Stimulated activated CD4-positive, alpha-beta T cell treated with anti-CD3 and anti-CD28 coated beads, Interleukin-1b, Interleukin-23, amount 100 ng/mL, for 1 hour (primary cell): ENCODE results near the gene NES.

Experiments
- DNase-seq, 2 donors: peaks; one replicate each; pipeline ENCODE4 v3.0.0-alpha.2; 2020; ENCODE audit warnings: low read depth in 2 of 2

The NES gene

DNA sequence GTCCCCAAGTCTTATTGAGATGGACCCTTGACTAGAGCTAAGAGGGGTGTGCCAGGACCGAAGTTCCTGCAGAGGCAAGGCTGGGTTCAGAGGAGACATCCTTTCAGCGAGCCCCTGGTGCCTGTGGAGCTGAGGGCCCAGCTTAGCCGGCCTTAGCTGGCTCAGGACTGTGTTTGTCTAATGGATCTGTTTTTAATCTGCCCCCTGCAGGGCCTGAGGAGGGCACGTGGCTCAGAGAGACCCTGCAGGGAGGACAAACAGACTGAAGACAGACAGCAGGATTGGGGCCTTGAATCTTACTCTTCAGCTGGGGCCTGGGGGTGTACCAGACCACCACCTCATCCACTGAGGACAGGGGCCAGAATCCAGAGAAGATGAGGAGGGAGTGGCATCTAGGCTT lies 26.5 kb upstream of the NES start:
- DNase-seq: no peak

DNA sequence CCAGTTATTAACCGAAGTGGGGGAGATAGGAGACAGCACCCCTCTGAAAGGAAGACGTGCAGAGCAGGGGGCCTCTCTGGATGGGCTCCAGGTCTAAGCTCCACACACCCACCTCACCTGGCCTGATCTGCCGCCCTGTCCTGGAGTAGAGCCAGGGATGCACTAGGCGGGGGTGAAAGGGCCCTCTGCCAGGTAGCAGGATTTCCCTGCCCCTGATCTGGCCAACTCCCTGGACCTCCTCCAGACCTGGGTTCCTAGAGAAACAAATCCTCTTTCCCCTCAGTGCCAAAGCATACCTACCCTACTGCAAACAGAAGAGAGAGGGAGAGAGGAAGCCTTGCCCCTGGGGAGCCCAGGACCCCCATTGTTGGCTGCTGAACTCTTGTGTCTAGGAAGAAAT lies 26.1 kb upstream of the NES start:
- no peak for DNase-seq

DNA sequence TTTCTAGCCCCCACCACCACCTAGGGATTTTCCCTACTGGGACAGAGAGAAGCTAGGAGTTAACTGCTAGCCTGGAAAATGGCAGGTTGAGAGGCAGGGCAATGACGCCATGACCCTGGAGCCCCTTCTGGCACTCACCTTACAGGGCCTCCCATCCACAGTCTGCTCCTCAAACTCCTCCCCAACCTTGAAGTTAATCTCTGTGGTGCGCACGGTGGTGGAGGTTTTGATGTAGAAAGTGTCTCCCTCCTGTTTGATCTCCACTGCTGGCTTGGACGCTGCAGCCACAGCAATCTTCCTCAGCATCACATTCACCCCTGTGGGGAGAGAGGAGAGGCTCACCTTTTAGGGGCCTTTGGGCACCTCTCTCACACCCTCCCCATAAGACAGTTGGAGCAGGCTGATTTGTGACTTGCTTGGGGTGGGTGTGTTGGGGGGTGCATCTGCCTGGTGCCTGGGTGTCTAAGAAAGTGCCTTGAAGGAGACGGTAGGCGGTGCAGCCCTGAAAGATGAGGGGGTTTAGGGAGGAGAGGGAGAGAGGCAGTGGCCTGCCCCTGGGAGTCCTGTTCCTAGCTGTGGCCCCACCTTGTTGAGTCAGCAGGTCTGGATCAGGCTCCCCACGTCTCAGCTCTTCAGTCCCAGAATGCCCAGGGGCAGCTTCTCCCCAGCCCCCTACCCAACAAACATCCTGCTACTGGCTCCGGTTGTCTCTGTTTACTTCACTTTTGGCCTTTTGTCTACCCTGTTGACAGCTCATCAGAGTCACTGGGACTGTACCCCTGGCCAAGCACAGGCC lies 23.7 kb upstream of the NES start:
- no peak for DNase-seq

DNA sequence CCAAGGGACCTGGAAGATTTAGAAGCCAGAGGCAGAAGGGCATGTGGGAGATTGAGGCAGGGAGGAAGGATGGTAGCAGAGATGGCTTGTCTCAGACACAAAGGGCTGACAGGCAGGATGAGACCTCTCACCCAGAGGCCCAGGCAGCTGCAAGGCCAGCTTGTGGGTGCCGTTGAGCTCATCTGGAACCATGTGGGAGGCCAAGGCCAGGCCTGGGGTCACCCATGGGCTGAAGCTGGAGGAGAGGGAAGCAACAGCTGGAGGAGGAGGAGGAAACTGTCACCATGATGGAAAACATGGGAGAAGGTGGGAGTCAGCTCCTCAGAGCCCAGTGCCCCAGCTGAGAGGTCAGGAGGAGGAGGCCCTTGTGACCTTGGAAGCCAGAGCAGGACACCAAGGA lies 21.8 kb upstream of the NES start:
- no peak for DNase-seq

DNA sequence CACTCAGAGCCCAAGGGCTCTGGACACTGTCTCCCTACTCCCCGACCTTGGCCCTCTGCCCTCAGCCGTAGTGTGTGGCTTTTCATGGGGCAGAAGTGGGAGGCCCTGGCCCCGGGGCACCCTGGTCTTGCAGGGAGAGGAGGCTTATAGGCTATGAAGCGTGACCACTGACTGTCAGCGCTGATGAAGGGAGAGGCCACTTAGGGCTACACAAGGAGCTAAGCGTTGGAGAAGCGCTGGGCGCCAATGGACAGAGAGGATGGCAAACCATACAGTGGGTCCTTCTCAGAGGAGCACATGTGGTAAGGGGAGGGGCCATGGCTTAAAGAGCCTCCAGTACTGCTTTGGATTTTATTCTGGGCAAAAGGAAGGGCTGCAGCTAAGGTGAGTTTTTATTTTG lies 20.3 kb upstream of the NES start:
- DNase-seq: no peak

DNA sequence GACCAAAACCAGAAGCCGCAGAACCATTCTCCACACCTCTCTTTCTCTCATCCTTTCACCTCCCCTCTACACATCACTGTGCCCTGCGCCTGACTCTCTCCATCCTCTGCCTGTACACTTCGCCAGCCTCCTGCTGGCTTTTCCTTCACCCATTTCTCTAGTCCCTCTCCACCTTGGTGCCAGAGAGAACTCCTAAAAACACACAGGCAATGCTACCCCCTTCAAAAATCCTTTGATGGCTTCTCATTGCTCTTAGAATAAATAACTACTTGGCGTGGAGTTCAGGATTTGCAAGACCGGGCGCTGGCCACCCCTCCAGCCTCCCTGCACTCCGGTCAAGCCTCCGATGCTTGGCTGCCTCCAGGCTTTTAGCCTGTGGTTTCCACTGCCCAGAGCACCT lies 19.5 kb upstream of the NES start:
- no peak for DNase-seq

DNA sequence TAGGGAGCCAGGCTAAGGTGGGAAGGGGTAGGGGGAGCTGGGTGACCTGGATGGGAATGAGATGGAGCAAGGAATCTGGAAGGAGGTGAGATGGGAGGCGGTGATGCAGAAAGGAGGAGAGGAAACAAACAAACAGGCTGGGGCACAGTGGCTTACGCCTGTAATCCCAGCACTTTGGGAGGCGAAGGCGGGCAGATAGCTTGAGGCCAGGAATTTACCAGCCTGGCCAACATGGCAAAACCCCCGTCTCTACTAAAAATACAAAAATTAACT lies 17.4 kb upstream of the NES start:
- no peak for DNase-seq

DNA sequence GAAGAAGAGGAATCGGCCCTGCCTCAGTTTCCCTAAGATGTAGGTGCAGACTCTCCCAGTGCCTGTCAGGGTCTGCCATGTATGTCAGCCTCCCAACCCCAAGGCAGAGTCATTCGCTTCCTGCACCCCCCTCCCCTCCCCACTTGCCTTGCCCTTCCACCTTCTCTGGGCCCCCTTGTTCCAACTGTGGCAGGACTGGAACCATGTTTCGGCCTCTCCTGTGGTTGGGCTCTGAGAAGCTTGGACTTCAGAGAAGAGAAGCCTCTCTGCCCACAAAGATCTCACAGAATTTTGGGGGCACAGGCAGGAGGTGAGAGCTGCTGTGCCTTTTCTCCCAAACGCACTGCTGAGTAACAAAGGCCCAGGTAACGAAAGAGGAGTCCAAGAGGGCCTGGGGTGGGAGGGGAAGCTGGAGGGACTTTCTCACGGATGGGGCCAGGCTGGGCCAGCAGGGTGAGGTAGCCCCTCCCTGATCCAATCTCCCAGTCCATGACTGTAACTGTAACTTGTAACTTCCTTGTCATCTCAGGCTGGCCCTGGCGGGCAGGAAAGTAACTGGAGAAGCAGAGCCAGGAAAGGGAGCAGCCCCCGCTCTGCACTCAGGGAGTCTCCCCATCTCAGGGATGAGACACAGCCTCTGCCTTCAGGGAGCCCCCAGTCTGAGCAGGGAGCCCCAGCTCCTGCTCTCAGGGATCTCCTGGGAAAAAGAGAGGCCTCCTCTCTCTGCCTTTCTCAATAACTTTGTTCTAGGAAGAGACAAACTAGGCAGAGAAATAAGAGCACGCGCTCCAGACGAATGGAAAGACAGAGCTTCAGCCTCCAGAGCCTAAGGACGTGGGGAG lies 16.9 kb upstream of the NES start:
- DNase-seq: no peak

DNA sequence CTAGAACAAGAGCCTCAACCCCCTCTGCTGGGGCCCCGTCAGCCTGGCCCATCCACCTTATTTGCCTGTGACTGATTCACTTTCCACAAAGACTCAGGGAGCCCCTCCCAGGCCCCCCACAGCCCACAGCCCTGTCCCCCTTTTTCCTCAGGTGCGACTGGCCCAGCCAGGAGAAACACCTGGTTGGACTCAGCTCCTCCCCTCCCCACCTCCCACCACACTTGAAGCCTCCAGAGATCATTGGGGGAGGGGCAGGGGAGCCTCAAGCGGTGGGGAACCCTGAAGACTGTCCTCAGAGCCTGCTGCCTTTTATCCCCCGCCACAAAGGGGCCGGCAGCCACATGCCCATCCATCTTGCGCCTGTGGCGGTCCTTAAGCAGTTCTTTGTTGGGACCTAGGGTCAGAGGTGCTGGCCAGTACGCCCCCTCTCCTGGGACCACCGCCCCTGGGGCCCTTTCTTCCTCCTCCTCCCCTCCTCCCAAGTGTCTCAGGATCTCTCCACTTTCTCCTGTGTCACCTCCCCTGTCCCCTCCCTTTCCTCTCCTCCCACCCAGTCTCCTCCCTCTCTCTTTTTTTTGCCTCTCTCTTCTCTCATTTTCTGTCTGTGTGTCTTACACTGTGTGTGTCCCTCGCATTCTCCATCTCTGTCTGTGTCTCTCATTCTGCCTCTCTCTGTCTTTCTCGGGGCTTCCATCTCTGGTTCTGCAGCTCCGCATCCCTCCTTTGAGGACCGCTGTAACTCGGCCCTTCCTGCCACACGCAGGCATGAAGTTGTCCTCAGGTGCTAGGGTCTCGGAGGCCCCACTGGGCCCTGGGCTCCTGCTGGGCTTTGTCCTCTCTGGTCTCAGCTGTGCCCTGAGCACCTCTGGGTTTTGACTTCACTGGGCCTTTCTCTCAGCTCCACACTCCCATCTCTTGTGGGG lies 16.0 kb upstream of the NES start:
- DNase-seq: no peak

DNA sequence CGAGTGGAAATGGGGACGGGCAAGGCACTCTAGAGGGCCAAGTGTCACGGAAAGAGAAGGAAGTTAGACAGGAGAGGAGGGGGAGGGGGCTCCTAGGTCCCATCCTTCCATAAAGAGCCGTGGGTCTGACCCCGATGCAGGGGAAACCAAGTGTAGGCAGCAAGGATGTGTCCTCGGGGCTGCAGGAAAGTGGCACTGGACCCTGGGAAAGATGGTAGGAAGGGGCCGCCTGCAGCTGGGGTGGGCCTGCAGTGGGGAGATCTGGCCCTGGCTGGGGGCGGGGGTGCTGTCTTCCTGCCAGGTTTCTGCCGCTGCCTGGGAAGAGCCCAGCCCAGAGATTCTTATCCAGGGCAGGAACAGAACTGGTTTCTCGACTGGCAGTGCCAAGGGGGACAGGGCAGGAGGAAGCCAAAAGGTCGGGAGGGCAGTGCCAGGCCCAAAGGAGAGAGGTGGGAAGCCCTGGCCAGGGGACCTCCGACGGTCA lies 15.3 kb upstream of the NES start:
- DNase-seq: no peak

DNA sequence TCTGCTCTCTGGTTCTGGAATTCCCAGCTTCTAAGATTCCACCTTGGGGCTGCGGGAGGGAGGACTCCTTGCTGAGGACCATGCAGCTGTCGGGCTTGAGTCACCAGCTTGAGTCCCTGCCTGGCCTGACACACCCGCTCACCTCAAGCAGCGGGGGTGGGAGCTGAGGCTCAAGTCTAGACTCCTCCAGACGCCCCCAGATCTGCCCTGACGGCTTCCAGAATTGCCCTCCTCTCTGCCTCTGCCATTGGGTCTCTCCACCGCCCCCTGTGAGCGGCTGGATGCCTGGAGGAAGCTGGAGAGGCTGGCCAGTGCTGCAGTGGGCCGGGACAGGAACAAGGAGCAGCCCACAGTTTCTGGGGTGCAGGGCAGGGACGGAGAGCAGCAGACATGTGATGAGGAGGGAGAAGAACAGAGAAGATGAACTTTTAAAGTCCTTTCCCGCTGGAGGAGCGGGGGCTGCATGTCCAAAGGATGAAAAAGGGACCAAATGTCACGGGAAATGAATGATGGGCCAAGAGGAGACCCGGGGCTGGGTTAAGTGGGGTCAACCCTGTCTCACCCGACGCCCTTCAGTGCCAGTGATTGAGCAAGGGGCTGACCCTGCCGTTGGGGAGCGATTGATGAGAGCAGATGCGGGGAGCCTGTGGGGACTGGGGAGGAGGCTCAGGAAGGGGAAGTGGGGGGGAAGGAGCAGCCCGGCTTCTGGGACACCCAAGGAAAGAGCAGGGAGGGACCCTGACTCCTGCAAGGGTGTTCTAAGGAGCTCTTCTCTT lies 14.6 kb upstream of the NES start:
- DNase-seq: no peak

DNA sequence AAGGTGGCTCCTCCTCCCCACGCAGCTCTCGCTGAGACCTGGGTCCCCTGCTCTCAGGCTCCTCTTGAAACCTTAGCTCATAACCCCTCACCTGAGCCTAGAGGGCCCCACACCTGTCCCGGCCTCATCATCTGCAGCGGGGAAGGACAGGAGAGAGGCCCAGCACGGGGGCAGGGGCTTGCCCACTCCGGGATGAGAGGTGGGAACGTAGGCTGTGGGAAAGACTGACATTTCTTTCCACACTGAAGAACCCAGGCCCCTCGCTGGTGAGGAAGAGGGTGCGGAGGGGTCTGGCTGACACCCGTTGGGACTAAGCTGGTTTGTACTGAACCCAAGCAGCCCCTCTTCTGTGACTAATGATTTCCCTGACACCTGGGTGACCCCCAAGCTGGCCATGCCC lies 14.0 kb upstream of the NES start:
- DNase-seq: no peak

DNA sequence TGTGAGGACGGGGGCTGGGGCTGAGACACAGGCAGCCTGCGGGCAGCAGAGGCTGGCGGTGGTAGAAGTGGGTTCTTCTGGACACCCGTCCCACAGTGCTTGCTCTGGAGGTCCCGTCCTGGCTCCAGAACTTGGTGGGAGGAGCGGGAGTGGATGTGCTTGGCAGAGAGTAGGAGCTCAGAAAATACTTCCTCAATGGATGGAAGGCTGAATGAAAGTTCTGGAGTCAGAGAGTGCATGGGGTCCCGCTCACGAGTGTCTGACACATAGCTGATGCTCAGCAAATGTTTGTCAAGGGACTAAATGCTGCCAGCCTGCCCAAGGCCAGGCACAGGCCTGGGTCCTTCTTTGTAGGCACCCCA lies 13.4 kb upstream of the NES start:
- DNase-seq: no peak

DNA sequence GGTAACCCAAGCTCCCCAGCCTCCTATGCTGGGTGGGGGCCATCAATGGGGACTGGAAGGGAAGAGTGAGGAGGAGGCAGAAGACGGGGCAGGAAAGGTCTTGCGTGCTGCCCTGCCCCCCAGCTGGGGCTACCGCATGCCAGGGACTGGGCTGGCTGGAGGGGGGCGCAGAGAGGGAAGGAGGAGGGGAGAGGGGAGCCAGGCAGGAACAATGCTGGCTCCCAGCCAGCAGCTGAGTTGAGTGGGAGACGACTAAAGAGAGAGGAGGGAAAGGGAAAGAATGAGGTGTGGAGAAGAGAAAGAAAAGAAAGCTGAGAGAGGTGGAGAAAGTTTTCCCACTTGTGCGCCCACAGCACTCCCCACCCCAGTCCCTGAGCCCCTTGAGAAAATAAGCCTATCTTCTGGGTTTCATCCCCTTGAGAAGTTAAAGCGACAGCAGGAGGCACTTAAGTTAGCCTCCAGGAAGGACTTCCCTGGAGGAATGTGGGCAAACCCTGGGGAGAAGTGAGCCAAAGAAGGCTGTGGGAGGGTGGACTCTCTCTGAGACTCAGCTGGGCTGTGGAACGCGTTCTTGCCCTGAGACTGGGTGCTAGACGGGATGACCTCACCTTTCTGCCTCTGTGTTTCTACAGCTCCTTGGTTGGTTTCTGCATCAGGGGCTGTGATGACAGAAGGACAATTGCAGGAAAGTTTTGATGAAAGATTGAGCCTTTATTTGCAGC lies 12.9 kb upstream of the NES start:
- no peak for DNase-seq

DNA sequence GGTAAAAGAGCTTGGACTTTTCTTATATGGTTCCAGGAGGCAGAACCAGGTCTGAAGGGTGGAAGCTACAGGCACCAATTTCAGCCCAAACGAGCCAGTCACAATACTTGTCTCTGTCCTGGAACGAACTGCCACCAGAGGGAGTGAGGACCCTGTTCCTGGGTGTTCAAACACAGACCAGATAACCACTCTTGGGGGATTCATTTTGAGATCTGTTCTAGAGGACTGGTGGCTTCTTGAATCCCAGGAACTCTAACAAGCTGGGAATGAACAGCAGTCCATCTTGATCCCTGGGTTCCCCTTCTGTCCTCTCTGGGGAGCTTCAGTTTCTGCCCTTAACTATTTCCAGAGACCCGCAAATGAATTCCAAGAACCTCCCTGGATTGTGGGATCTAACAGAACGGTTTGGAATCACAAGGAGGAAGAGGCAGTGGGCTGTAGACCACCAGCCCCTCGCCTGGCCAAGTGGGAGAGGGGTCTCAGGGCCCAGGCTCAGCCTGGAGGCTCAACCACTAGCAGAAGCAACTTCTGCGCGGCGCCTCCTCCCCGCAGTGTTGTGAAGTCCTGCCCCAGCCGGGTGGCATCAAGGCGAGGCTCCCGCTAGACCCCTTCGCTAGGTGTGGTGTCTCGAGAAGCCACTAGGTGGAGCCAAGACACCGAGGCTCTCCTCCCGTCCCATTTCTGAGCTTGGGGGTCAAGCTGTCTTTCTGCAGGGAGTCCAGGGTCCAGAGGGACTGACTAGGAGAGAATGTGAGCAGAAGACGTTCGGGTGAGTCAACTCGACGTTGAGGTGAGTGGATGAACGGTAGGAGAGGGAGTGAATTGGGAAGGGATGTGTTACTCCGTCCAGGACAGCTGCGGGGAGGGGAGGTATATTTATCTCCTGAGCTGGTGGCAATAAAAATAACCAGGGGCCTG lies 12.1 kb upstream of the NES start:
- peak; percentile 37 to 47 for DNase-seq

DNA sequence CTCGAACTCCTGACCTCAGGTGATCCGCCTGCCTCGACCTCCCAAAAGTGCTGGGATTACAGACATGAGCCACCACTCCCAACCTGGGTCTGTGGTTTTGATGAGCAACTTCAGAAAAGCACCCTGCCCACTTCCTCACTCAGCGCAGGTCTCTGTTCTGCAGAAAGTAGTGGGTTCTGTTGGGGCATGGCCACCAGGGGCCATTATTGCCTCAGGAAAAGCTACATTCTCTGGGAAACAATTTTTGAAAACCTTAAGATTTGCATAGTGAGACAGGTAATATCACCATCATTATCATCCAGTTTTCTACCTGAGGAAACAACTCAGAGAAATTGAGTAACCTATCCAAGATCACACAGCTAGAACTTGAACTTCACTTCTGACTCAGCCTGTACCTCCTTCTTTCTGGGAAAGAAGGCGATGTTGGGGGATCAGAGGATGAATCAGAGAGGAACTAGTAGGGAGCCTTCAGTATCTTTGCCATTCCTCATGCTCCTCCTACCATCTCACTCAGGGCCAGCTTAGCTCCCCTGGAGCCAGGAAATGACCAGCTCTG lies 7.1 kb upstream of the NES start:
- no peak for DNase-seq

DNA sequence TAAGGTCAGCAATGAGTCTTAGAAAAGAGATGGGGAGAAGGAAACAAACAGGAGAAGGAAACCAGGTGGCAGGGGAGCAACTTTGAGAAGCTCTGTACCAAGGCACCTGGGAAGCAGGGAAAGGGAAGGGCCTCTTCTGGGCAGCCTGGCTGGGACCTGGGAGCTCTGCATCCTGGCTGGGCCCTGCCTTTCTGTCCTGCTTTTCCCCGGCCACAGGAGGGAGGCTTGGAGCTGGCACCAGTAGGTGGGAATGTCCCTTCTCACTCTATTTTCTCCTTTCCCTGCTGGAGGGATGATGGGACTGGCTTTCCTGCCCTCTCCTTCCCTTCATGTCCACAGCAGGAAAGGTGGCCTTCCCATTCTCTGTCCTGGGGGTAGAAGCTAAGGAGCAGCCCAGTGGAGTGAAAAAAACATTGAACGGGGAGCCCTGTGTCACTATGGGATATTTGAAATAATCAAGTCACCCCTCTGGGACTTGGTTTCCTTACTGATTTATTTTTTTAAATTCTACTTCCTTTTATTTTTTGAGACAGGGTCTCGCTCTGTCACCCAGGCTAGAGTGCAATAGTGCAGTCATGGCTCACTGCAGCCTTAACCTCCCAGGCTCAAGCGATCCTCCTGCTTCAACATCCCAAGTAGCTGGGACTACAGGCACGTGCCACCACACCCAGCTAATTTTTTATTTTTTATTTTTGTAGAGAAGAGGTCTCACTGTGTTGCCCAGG lies 5.1 kb upstream of the NES start:
- DNase-seq: no peak

DNA sequence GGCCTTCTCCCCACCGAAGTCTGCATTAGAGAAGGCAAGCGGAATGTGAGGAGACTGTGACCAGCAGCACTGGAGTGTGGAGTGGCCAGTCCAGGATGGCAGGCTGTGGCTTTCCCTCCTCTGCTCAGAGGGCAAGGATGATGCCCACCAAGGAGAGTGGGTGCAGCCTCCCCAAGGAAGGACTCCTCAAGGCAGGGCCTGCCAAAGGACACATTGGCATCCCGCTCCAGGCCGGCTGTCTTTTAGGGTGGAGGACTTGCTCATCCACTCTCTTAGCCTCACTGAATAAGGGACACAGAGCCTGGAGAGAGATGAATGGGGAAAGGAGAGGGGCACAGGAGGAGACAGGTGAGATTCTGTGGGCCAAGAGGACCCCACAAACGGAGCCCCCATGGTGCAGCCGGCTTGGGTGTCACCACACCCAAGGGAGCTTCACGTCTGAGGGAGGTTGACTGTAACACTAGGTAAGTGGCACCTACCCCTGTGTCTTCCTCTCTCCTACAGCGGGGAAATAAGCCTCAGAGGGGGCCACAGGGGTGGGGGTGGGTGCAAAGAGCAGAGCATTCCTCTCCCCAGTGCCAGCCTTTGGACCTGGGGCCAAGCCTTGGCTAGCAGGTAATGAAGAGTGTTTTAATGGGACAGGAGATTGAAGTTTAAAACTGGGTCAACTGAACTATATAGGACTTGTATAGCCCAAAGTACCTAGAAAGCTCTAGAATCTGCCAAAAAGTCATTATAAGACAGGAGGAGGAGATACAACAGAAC lies 4.2 kb upstream of the NES start:
- DNase-seq: no peak
